Lower lobe of right lung (tissue), 2 donors: Measurements from ENCODE around the gene TSGA10. TPM values are rescaled to one million over a fixed set of nuclear protein-coding genes. Genes with fewer than 3 reads are reported as not detected.

Experiments used
- ATAC-seq, 2 donors: fragments of 200-7000 bp; cut with Tn5 transposase; one replicate each; pipeline ENCODE4 v1.9.1; 2020 to 2022; ENCODE audit warnings: mild to moderate bottlenecking in 2 of 2, moderate library complexity in 2 of 2
- DNase-seq: peaks from one replicate; pipeline ENCODE4 v3.0.0-alpha.2; 2020
- H3K27ac ChIP-seq: fragments of 200-600 bp; one replicate; pipeline ENCODE4 v1.8.0; 2022
- H3K27me3 ChIP-seq: fragments of 200-600 bp; one replicate; pipeline ENCODE4 v1.8.0; 2022; ENCODE audit warnings: low read depth
- H3K36me3 ChIP-seq: fragments of 200-600 bp; one replicate; pipeline ENCODE4 v1.8.0; 2022; ENCODE audit warnings: mild to moderate bottlenecking
- H3K4me1 ChIP-seq: fragments of 200-600 bp; one replicate; pipeline ENCODE4 v1.8.0; 2022
- H3K4me3 ChIP-seq: fragments of 200-600 bp; one replicate; pipeline ENCODE4 v1.8.0; 2022; ENCODE audit warnings: mild to moderate bottlenecking
- H3K9me3 ChIP-seq: fragments of 200-600 bp; one replicate; pipeline ENCODE4 v1.8.0; 2022
- CTCF ChIP-seq: fragments of 200-600 bp; IDR thresholded peaks from one replicate; pipeline ENCODE4 v1.8.0; 2022; ENCODE audit warnings: antibody characterized with exemption, mild to moderate bottlenecking
- intact Hi-C: fragments of 100-400 bp; cut with DNase I; formaldehyde crosslinking; loops from one replicate; pipeline ENCODE4 v1.11.0; 2022
- total RNA-seq: library from RNA; stranded (reverse); fragmentation: NEBNext Ultra II Directional; extraction: Animal tissue kit (Norgen Biotek cat#: 25700); gene quantifications from one replicate; pipeline ENCODE4 v1.2.1, GENCODE V29; 2021
- donor health status: DM: no; HTN: yes; CAD: no; lungs with severe emphysema.

Gene TSGA10
- total RNA-seq, 1 donor from 2014 or later: 9.9 TPM

- intact Hi-C loops: no loop called here
- no peak for TF ChIP-seq CTCF
- DNase-seq (no peak), ATAC-seq (peak; percentile 76)
- H3K36me3 ChIP-seq: no peaks in the 10 kb centered on the region
- H3K4me3 ChIP-seq: no peak overlapping the region
- no peaks in the 10 kb centered on the region for H3K4me1 ChIP-seq
- no peaks in the 10 kb centered on the region for H3K9me3 ChIP-seq
- H3K27ac ChIP-seq: no peak overlapping the region
- H3K27me3 ChIP-seq: no peaks in the 10 kb centered on the region
These were observed 53.0 kb downstream of the TSGA10 start for GRCh38 chr2:99101697-99102096.

GRCh38 chr2:99096728-99097127 lies 58.0 kb downstream of the TSGA10 start:
- intact Hi-C loops: no loop called here

GRCh38 chr2:99088017-99088416 lies 66.7 kb downstream of the TSGA10 start:
- Histone ChIP-seq H3K27me3 (no peaks in the 10 kb centered on the region), H3K4me3 (no peak overlapping the region), H3K27ac (no peak overlapping the region), H3K4me1 (no peaks in the 10 kb centered on the region), H3K36me3 (no peaks in the 10 kb centered on the region), H3K9me3 (no peaks in the 10 kb centered on the region)
- DNase-seq (no peak), ATAC-seq (no peak)
- no peak for TF ChIP-seq CTCF
- intact Hi-C loops: no loop called here

More at GRCh38 chr2:99096728-99097127, 58.0 kb downstream of the TSGA10 start:
- no peak for ATAC-seq
- DNase-seq: no peak
- no peaks in the 10 kb centered on the region for H3K27me3 ChIP-seq
- no peak overlapping the region for H3K4me3 ChIP-seq
- no peak overlapping the region for H3K27ac ChIP-seq
- no peaks in the 10 kb centered on the region for H3K4me1 ChIP-seq
- no peaks in the 10 kb centered on the region for H3K36me3 ChIP-seq
- TF ChIP-seq CTCF: no peak
- H3K9me3 ChIP-seq: peaks cover 5% of the 10 kb centered on the region

DNA sequence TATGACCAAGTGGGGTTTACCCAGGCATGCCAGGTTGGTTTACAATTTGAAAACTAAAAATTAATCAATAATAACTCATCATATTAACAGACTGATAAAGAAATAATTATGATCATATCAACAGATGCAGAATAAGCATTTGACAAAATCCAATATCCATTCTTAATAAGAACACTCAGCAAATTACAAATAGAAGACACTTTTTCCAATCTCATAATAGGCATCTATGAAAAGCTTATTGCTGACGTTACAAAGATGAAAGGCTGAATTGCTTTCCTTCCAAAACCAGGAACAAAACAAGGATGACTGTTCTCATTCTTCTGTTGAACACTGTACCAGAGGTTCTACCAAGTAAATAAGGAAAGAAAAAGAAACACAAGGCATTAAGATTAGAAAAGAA lies 68.4 kb downstream of the TSGA10 start:
- no peak overlapping the region for H3K4me3 ChIP-seq
- no peak for ATAC-seq

GRCh38 chr2:99085421-99085820 lies 69.3 kb downstream of the TSGA10 start:
- TF ChIP-seq CTCF: peak; percentile 30
- no peak for DNase-seq
- H3K4me3 ChIP-seq: no peak overlapping the region

More for the DNA sequence above, 68.4 kb downstream of the TSGA10 start:
- no peak for DNase-seq
- Histone ChIP-seq H3K27me3 (peaks cover 10% of the 10 kb centered on the region), H3K9me3 (no peaks in the 10 kb centered on the region), H3K27ac (no peak overlapping the region), H3K36me3 (no peaks in the 10 kb centered on the region), H3K4me1 (no peaks in the 10 kb centered on the region)
- intact Hi-C loops: no loop called here
- no peak for TF ChIP-seq CTCF

GRCh38 chr2:99084256-99084655 lies 70.5 kb downstream of the TSGA10 start:
- DNase-seq (no peak), ATAC-seq (no peak)
- Histone ChIP-seq H3K27ac (no peak overlapping the region), H3K4me3 (no peak overlapping the region), H3K4me1 (no peaks in the 10 kb centered on the region), H3K9me3 (no peaks in the 10 kb centered on the region), H3K36me3 (no peaks in the 10 kb centered on the region), H3K27me3 (peaks cover 10% of the 10 kb centered on the region)
- intact Hi-C loops: no loop called here
- no peak for TF ChIP-seq CTCF

More at GRCh38 chr2:99085421-99085820, 69.3 kb downstream of the TSGA10 start:
- Histone ChIP-seq H3K4me1 (no peaks in the 10 kb centered on the region), H3K36me3 (no peaks in the 10 kb centered on the region), H3K27ac (no peak overlapping the region), H3K9me3 (no peaks in the 10 kb centered on the region), H3K27me3 (peaks cover 10% of the 10 kb centered on the region)
- no peak for ATAC-seq
- intact Hi-C loops: no loop called here
